RPMI7951 (cell line): ENCODE data around the gene ROS1. TPM values are rescaled to one million over a fixed set of nuclear protein-coding genes. Genes with fewer than 3 reads are reported as not detected.

Source experiments
- DNase-seq: peaks from one replicate; pipeline ENCODE4 v3.0.0-alpha.2; 2012; ENCODE audit warnings: low read depth
- total RNA-seq: library from RNA; depleted of rRNA; stranded (reverse); fragments of >200 nt; shearing (Covaris generic); gene quantifications from 2 replicates; pipeline ENCODE4 v1.2.3, GENCODE V29; 2014

ROS1 gene
- total RNA-seq, 1 experiment from 2014 or later = 0.36 TPM

GRCh38 chr6:117311310-117311709, 114.4 kb downstream of the ROS1 start:
- DNase-seq = no peak

- no peak for DNase-seq
These were observed 116.1 kb downstream of the ROS1 start for GRCh38 chr6:117309611-117310010.

GRCh38 chr6:117309069-117309468, 116.7 kb downstream of the ROS1 start:
- DNase-seq = no peak

GRCh38 chr6:117307655-117308054, 118.1 kb downstream of the ROS1 start:
- DNase-seq = no peak

DNA sequence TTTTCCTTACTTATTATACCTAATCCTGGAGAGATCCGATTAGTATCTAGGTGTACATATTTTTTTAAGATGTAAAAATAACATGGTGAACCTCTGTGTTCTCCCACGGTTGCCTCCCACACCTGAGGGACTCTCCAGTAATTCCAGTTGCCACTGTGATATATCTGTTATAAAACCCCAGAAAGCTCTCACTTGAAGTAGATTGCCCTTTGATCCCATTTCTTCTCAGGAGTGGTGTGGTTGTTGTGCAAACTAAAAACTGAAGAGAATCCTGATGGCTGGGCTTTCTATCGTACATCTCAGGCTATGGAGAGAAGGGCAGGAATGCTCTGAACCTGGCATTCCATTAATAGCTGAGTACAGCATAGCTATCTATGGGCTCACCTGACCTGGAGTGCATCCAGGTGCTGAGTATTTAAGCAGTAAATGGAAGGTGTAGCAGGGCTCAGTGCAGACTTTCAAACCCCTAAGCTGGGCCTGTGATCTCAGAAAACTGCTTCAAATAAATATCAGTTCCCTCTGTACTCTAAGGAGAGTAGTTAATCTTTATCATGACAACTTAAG, 119.4 kb downstream of the ROS1 start:
- DNase-seq = no peak

GRCh38 chr6:117304446-117304845, 121.3 kb downstream of the ROS1 start:
- DNase-seq = no peak

GRCh38 chr6:117303323-117303722, 122.4 kb downstream of the ROS1 start:
- no peak for DNase-seq

GRCh38 chr6:117298941-117299340, 126.8 kb downstream of the ROS1 start:
- DNase-seq = peak; percentile 24

DNA sequence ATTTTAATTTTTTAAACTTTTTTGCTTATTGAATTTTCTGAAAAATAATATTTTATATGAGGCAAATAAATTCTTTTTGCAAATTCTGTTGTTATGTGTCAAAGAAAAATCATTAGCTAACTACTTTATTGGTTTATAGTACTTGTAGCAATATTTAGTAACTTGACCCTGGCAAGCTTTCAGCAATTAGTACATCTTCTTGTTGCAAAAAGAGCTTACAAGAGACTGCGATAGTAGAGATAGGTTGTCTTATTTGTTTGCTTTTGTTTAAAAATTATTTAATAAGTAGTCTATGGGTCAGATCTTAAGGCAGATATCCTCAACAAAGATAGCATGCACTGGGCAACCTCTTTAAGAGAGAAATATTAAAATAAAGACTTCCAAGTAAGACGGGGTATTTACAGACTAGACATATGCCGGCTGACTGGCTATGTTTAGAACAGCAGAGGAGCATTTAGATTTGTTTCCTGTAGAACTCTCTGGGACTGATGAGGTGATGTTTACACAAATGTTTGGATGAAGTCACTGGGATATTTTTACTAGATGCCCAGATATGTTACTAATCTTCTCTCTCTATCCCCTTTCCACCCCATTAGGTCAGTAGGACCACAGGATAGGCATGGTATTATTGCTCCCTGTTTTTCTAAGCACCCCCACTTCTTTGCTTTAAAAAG, 135.4 kb downstream of the ROS1 start:
- no peak for DNase-seq

GRCh38 chr6:117288083-117288715, 137.5 kb downstream of the ROS1 start:
- peak; percentile 7 for DNase-seq

GRCh38 chr6:117280922-117281321, 144.8 kb downstream of the ROS1 start:
- DNase-seq = peak; percentile 15

- no peak for DNase-seq
These were observed 148.9 kb downstream of the ROS1 start for GRCh38 chr6:117276778-117277316.

DNA sequence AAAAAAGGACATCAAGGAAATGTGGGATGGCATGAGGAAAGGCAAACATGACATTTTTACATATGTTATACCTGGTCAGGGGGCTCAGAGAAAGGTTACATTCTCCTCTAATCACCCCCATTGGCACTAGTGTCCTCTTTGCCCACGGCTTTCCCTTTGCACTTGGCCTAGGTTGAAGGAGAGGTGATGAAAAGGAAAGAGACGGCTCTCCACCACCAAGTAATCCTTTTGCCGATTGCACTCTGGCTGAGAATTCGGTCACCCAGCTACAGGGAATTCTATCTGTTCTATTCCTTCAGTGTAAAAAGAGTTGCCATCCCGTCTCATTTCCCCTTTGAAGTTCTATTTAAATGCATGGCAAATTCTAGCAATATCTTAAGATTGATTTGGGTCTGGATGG, 150.0 kb downstream of the ROS1 start:
- DNase-seq = no peak

DNA sequence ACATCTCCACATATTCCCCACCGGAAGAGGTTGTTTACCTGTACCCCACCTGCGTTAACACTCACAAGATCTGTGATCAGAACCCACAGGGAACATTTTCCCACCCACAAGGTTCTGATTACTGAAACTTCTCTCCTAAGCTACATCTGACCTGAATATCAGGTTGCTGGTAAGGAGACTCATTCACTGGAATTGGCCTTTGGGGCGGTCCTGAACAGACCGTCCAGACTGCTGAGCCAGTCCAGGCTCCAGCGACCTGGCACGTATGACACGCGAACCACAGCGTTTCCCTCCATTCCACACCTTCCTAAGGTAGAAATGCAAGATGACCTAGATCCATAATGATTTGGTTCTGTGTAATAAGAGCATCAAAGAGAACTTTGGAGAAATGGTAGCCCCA, 150.5 kb downstream of the ROS1 start:
- DNase-seq = no peak

DNA sequence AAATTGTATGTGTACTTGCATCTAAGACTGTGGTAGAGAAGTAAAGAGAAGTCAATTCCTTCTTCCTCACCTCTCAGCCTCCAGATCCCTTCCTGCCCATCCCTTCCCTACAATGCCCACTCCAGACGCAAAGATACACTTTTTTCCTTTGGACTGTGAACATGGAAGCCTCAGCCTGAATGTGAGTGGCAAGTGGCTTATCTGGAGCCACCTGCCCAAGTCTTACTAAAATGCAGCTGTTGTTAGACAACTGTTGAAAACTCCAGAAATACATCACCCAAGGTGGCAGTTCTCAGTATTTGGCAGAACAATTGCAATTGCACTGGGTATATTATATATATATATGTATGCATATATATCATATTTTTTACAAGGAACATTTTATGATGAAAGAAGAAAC, 152.9 kb downstream of the ROS1 start:
- DNase-seq = no peak

DNA sequence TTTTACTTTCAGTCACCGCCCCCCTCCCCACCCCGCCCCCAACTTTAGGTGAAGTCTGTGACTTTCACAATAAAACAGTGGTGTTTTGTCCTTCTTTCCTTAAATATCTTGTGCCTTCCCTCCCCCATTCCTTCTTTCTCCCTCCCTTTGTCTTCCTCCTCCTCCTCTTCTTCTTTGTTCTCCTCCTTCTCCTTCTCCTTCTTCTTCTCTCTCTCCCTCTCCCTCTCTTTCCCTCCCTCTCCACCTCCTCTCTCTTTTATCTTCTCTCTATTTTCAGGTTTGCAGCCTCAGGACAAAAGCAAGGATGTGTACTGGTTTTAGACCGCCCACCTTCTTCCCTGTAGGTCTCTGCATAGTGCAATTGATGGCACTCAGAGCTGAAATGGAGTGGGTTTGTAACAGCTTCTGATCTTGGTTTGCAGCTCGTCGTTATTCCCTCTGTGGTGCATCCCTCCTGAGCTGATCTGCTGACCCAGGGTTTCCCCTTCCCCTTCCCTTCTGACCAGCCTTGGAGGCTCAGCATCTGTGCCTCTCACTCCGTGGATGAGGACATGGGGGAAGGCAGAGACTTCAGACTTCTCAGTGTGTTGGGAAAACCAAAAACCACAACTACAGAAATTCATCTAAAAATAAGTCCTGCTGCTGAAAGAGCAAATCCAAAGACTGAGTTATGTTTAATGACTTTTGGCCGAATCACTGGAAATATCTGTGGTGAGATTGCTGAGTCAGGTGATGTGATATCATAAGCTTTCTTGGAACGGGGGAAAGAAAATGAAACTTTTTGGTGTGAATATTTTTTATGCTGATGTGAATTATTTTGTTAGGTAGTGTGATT, 153.5 kb downstream of the ROS1 start:
- DNase-seq = no peak

DNA sequence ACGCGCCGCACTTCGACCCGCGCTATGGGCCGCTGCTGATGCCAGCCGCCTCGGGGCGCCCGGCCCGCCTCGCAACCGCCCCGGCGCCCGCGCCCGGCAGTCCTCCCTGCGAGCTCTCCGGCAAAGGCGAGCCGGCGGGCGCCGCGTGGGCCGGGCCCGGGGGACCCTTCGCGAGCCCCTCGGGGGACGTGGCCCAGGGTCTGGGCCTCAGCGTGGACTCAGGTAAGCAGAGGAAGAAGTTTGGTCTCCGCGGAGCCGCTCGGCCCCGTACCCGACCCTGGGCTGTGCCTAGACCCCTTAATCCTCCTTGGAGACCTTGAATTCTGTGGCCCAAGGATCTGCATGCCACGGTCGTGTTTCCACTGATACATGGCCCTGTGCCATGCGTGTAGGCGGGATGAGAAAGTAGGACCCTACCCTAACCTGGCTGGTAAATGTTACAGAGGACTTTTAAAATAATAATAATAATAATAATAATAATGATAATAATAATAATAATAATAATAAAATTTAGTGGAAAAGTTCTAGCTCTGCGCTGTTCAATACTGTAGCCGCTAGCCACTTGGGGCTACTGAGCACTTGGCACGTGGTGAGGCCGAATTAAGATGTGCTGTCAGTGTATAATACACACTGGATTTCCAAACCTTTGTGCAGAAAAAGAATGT, 154.8 kb downstream of the ROS1 start:
- no peak for DNase-seq

DNA sequence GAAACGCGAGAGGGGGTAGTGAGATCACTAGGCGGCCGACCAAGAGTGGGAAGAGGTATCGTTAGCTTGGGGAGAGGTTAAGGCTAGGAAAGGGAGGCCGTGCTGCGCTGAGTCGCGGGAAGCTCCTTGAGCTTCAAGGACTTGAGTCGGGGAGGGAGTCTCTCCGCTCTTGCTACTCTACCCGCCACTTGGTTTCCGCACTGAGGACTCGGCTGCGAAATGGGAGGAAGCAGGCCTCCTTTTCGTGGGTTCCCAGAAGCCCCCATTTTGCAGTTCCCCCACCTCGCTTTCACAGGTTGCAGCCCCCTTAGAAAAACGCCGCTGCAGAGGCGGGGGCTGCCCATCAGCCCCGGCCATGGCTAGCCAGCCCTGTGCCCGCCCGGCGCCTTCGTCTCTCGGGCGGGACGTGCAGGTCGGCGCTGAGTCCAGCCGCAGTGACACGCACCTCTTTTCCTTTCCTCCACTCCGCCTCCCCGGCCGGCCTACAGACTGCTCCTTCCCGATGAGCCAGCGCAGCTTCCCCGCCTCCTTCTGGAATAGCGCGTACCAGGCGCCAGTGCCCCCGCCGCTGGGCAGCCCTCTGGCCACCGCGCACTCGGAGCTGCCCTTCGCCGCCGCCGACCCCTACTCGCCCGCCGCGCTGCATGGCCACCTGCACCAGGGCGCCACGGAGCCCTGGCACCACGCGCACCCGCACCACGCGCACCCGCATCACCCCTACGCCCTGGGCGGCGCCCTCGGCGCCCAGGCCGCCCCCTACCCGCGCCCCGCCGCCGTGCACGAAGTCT, 155.5 kb downstream of the ROS1 start:
- peak; percentile 17 for DNase-seq

DNA sequence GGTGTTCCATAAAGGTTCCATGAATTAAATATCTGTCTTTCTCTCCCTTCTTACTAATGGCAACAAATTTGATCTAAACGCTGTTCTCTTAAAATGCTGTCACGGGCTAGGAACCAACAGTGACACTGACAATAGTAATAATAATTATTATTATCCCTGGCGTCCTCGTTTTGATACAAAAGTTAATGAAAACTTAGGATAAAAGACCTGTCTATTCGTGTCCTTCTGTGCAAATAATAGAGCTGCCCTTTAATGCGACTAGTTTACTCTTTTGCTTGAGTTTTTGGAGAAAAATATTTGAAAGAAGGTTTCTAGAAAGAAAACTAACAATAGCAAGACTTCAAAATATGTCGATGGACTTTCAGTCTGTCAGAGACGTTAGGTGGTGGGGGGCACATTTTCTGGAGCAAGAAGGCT, 156.1 kb downstream of the ROS1 start:
- DNase-seq = no peak

DNA sequence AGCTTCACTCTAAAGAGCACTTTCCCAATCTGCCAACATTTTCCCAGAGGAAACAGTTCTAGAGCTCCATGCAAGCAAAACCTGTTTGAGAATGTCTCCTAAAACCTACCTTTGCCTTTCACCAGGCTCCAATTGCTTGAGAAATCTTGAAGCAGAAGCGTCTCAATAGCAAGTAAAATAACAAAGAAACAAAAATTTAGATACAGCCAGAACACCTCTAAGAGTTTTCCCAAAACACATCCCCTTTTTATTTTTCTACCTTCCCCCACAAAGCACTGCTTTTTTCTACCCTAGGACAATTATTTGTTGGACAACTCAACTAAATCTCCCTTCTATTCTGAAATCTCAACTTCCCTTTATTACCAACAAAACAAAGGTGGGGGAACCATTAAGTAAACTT, 156.8 kb downstream of the ROS1 start:
- no peak for DNase-seq
